HEK293 (cell line): ENCODE data around the gene THRAP3.

Experiments
- BCL11A ChIP-seq: fragments of 450-650 bp; formaldehyde crosslinking; IDR thresholded peaks from 2 replicates; pipeline ENCODE4 v1.5.1; 2016; ENCODE audit warnings: low read depth, missing biosample characterization, missing genetic modification characterization
- INSM2 ChIP-seq: fragments of 450-650 bp; formaldehyde crosslinking; IDR thresholded peaks from 2 replicates; pipeline ENCODE4 v1.5.1; 2016; ENCODE audit warnings: missing biosample characterization, missing genetic modification characterization
- KLF10 ChIP-seq: fragments of 450-650 bp; IDR thresholded peaks from 2 replicates; pipeline ENCODE4 v1.5.1; 2018; ENCODE audit warnings: missing biosample characterization, mild to moderate bottlenecking, missing genetic modification characterization
- KLF16 ChIP-seq: fragments of 450-650 bp; formaldehyde crosslinking; IDR thresholded peaks from 2 replicates; pipeline ENCODE4 v1.5.1; 2017; ENCODE audit warnings: missing biosample characterization, missing genetic modification characterization
- MYNN ChIP-seq: fragments of 450-650 bp; formaldehyde crosslinking; IDR thresholded peaks from 2 replicates; pipeline ENCODE4 v1.5.1; 2016; ENCODE audit warnings: missing biosample characterization, missing genetic modification characterization, borderline replicate concordance
- PBX3 ChIP-seq: sonication (generic); formaldehyde crosslinking; IDR thresholded peaks from 2 replicates; pipeline ENCODE4 v1.8.1; 2022; ENCODE audit warnings: mild to moderate bottlenecking, moderate library complexity, missing genetic modification reagents
- ZBTB7A ChIP-seq: fragments of 450-650 bp; formaldehyde crosslinking; IDR thresholded peaks from 2 replicates; pipeline ENCODE4 v1.5.1; 2016; ENCODE audit warnings: low read depth, missing biosample characterization, missing genetic modification characterization
- ZNF114 ChIP-seq: fragments of 450-650 bp; formaldehyde crosslinking; IDR thresholded peaks from 2 replicates; pipeline ENCODE4 v1.5.0; 2017; ENCODE audit warnings: missing biosample characterization, missing genetic modification characterization
- ZNF362 ChIP-seq: fragments of 450-650 bp; formaldehyde crosslinking; IDR thresholded peaks from 2 replicates; pipeline ENCODE4 v1.5.1; 2016; ENCODE audit warnings: missing biosample characterization, missing genetic modification characterization
- ZNF433 ChIP-seq: fragments of 450-650 bp; formaldehyde crosslinking; IDR thresholded peaks from 2 replicates; pipeline ENCODE4 v1.5.1; 2016; ENCODE audit warnings: missing biosample characterization, missing genetic modification characterization, low read depth
- ZNF658 ChIP-seq: fragments of 450-650 bp; formaldehyde crosslinking; IDR thresholded peaks from 2 replicates; pipeline ENCODE4; 2016; ENCODE audit warnings: missing biosample characterization, missing genetic modification characterization
- TF ChIP-seq, protein P1 (sequence below): fragments of 450-650 bp; formaldehyde crosslinking; IDR thresholded peaks from 2 replicates; pipeline ENCODE4 v1.5.1; 2016; ENCODE audit warnings: missing biosample characterization, missing genetic modification characterization
- TF ChIP-seq, protein P2 (sequence below): fragments of 450-650 bp; formaldehyde crosslinking; IDR thresholded peaks from 2 replicates; pipeline ENCODE4 v1.5.1; 2017; ENCODE audit warnings: missing biosample characterization, mild to moderate bottlenecking, missing genetic modification characterization, moderate library complexity
- TF ChIP-seq, protein P3 (sequence below): fragments of 450-650 bp; formaldehyde crosslinking; IDR thresholded peaks from 2 replicates; pipeline ENCODE4 v1.5.1; 2016; ENCODE audit warnings: missing biosample characterization, missing genetic modification characterization

DNA sequence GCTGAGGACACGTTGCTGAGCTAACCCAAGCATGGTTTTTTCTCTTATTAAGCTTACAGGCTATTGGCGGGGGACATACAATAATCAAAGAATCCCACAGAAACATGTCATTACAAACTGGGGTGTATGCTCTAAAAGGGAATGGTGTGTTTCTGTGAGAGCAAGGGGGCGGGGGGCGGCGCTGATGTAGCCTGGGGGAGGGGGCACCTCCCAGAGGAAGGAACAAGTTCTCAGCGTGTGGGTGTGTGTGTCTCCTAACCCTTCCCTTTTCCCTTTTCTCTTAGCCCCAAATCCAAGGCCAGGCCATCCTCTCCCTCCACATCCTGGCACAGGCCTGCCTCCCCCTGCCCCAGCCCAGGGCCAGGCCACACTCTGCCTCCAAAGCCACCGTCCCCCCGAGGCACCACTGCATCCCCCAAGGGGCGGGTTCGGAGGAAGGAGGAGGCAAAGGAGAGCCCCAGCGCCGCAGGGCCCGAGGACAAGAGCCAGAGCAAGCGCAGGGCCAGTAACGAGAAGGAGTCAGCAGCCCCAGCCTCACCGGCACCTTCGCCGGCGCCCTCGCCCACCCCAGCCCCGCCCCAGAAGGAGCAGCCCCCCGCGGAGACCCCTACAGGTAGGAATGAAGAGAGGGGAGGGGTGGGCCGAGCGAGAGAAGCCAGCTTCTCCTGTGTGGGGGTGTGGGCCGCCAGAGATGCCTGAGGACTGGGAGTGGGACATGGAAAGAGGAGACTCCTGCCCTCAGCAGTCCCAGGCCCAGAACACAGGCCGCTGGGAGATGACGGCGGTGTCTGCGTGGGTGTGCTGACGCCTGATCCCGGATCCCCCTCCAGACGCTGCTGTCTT is 46.4 kb upstream of the THRAP3 start:
- TF ChIP-seq ZBTB7A (tag by site-specific recombination) (no peak), ZNF433 (tag by site-specific recombination) (no peak), ZNF114 (no peak), ZNF362 (tag by site-specific recombination) (no peak), ZNF658 (tag by site-specific recombination) (no peak), KLF16 (tag by site-specific recombination) (no peak), PBX3 (CRISPR knock-in tag) (no peak), KLF10 (tag by site-specific recombination) (no peak), INSM2 (no peak), MYNN (tag by site-specific recombination) (no peak), BCL11A (tag by site-specific recombination) (no peak)
- TF ChIP-seq, protein P1, sequence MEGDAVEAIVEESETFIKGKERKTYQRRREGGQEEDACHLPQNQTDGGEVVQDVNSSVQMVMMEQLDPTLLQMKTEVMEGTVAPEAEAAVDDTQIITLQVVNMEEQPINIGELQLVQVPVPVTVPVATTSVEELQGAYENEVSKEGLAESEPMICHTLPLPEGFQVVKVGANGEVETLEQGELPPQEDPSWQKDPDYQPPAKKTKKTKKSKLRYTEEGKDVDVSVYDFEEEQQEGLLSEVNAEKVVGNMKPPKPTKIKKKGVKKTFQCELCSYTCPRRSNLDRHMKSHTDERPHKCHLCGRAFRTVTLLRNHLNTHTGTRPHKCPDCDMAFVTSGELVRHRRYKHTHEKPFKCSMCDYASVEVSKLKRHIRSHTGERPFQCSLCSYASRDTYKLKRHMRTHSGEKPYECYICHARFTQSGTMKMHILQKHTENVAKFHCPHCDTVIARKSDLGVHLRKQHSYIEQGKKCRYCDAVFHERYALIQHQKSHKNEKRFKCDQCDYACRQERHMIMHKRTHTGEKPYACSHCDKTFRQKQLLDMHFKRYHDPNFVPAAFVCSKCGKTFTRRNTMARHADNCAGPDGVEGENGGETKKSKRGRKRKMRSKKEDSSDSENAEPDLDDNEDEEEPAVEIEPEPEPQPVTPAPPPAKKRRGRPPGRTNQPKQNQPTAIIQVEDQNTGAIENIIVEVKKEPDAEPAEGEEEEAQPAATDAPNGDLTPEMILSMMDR, result no peak
- TF ChIP-seq, protein P2, sequence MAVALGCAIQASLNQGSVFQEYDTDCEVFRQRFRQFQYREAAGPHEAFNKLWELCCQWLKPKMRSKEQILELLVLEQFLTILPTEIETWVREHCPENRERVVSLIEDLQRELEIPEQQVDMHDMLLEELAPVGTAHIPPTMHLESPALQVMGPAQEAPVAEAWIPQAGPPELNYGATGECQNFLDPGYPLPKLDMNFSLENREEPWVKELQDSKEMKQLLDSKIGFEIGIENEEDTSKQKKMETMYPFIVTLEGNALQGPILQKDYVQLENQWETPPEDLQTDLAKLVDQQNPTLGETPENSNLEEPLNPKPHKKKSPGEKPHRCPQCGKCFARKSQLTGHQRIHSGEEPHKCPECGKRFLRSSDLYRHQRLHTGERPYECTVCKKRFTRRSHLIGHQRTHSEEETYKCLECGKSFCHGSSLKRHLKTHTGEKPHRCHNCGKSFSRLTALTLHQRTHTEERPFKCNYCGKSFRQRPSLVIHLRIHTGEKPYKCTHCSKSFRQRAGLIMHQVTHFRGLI, result no peak
- TF ChIP-seq, protein P3, sequence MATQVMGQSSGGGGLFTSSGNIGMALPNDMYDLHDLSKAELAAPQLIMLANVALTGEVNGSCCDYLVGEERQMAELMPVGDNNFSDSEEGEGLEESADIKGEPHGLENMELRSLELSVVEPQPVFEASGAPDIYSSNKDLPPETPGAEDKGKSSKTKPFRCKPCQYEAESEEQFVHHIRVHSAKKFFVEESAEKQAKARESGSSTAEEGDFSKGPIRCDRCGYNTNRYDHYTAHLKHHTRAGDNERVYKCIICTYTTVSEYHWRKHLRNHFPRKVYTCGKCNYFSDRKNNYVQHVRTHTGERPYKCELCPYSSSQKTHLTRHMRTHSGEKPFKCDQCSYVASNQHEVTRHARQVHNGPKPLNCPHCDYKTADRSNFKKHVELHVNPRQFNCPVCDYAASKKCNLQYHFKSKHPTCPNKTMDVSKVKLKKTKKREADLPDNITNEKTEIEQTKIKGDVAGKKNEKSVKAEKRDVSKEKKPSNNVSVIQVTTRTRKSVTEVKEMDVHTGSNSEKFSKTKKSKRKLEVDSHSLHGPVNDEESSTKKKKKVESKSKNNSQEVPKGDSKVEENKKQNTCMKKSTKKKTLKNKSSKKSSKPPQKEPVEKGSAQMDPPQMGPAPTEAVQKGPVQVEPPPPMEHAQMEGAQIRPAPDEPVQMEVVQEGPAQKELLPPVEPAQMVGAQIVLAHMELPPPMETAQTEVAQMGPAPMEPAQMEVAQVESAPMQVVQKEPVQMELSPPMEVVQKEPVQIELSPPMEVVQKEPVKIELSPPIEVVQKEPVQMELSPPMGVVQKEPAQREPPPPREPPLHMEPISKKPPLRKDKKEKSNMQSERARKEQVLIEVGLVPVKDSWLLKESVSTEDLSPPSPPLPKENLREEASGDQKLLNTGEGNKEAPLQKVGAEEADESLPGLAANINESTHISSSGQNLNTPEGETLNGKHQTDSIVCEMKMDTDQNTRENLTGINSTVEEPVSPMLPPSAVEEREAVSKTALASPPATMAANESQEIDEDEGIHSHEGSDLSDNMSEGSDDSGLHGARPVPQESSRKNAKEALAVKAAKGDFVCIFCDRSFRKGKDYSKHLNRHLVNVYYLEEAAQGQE (tag by site-specific recombination), result no peak
